K562 (cell line): Measurements from ENCODE around the gene PNPLA4. TPM values are rescaled to one million over a fixed set of nuclear protein-coding genes. Genes with fewer than 3 reads are reported as not detected.

Source experiments
- ASH1L ChIP-seq: fragments of 450-650 bp; IDR thresholded peaks from 2 replicates; pipeline ENCODE4 v1.6.1; 2018; ENCODE audit warnings: borderline replicate concordance, mild to moderate bottlenecking, low read depth; ENCODE audit not compliant: partially characterized antibody
- BDP1 ChIP-seq: IDR thresholded peaks from 3 replicates; pipeline ENCODE4 v1.6.1; 2011; ENCODE audit not compliant: insufficient read length, insufficient read depth
- C11orf30 ChIP-seq: fragments of 450-650 bp; IDR thresholded peaks from 2 replicates; pipeline ENCODE4 v1.6.1; 2016; ENCODE audit warnings: low read depth, mild to moderate bottlenecking
- HCFC1 ChIP-seq: IDR thresholded peaks from 2 replicates; pipeline ENCODE4 v1.6.1; 2012; ENCODE audit warnings: low read depth, low read length, improper control_type of control experiment
- JUND ChIP-seq, 2 experiments: IDR thresholded peaks; 2 replicates in 1 of 2; 3 replicates in 1 of 2; pipeline ENCODE4 v1.6.1; 2011; ENCODE audit warnings: borderline replicate concordance in 2 of 2, low read depth in 2 of 2, low read length in 2 of 2, improper control_type of control experiment in 1 of 2, missing biosample characterization in 1 of 2, missing genetic modification characterization in 1 of 2, missing genetic modification reagents in 1 of 2
- L3MBTL2 ChIP-seq: fragments of 450-650 bp; IDR thresholded peaks from 2 replicates; pipeline ENCODE4 v1.6.1; 2016; ENCODE audit warnings: mild to moderate bottlenecking, moderate library complexity
- MCM3 ChIP-seq: fragments of 450-650 bp; IDR thresholded peaks from 2 replicates; pipeline ENCODE4 v1.6.1; 2016
- MYBL2 ChIP-seq, 2 experiments: fragments of 450-650 bp in 1 of 2; sonication (generic) in 1 of 2; formaldehyde crosslinking in 1 of 2; IDR thresholded peaks; 2 replicates each; pipeline versions ENCODE4 v1.6.1 to v1.8.1; 2017 to 2022; ENCODE audit warnings: borderline replicate concordance in 1 of 2, inconsistent platforms in 1 of 2, low read depth in 1 of 2, mild to moderate bottlenecking in 1 of 2, missing genetic modification reagents in 1 of 2, moderate library complexity in 1 of 2
- PHF20 ChIP-seq: fragments of 450-650 bp; IDR thresholded peaks from 2 replicates; pipeline ENCODE4 v1.6.1; 2018; ENCODE audit not compliant: partially characterized antibody
- POLR3A ChIP-seq: IDR thresholded peaks from 2 replicates; pipeline ENCODE4 v1.6.1; 2011; ENCODE audit warnings: borderline replicate concordance, mild to moderate bottlenecking, moderate library complexity; ENCODE audit not compliant: insufficient read length, insufficient read depth; ENCODE audit errors: extremely low read depth
- RB1 ChIP-seq: fragments of 450-650 bp; IDR thresholded peaks from 2 replicates; pipeline ENCODE4 v1.6.1; 2017; ENCODE audit warnings: low read depth, mild to moderate bottlenecking
- RNF2 ChIP-seq: sonication (generic); IDR thresholded peaks from 2 replicates; pipeline ENCODE4 v1.6.1; 2016
- TEAD1 ChIP-seq, 2 experiments: fragments of 450-650 bp in 1 of 2; sonication (generic) in 1 of 2; formaldehyde crosslinking; IDR thresholded peaks; 2 replicates each; pipeline versions ENCODE4 v1.4.0 to v1.8.0; 2020 to 2022; ENCODE audit warnings: mild to moderate bottlenecking in 2 of 2, missing genetic modification reagents in 1 of 2
- ZNF134 ChIP-seq: fragments of 250-450 bp; sonication (Bioruptor Pico); conservative IDR thresholded peaks from 2 replicates; pipeline ENCODE4 v1.4.0; 2020
- polyA plus RNA-seq, 8 experiments: library from polyadenylated mRNA; depleted of rRNA in 4 of 8; stranded (reverse) in 5 of 8; unstranded in 3 of 8; fragments of >200 nt; fragmentation: Nextera tagmentation in 2 of 8; fragmentation: Illumina TruSeq in 1 of 8; extraction: Ambion mirVana in 2 of 8; extraction: Trizol in 1 of 8; gene quantifications; 2 replicates each; pipeline versions ENCODE4 v1.2.1 to v1.2.3, GENCODE V29; 2011 to 2014; ENCODE audit warnings: inconsistent platforms in 1 of 8, missing spikeins in 1 of 8
- total RNA-seq, 7 experiments: library from RNA; depleted of rRNA in 6 of 7; stranded (reverse); fragments of >200 nt in 6 of 7; fragmentation: Illumina TruSeq in 2 of 7; extraction: Trizol in 2 of 7; gene quantifications; 2 replicates each; pipeline versions ENCODE4 v1.2.1 to v1.2.3, GENCODE V29; 2011 to 2021; ENCODE audit warnings: low replicate concordance in 1 of 7
- TF ChIP-seq, protein P1 (sequence below): fragments of 450-650 bp; formaldehyde crosslinking; conservative IDR thresholded peaks from 2 replicates; pipeline ENCODE4 v1.4.0; 2022; ENCODE audit warnings: mild to moderate bottlenecking, missing genetic modification characterization
- TF ChIP-seq, protein P2 (sequence below), 2 experiments: fragments of 250-450 bp in 1 of 2; fragments of 450-650 bp in 1 of 2; sonication (Bioruptor Pico) in 1 of 2; IDR thresholded peaks; 2 replicates each; pipeline versions ENCODE4 v1.6.1 to v1.8.0; 2016 to 2021; ENCODE audit warnings: mild to moderate bottlenecking in 2 of 2, moderate library complexity in 2 of 2, missing compliant biosample characterization in 1 of 2, missing genetic modification characterization in 1 of 2
- TF ChIP-seq, protein P3 (sequence below): fragments of 450-650 bp; IDR thresholded peaks from 2 replicates; pipeline ENCODE4 v1.6.1; 2014; ENCODE audit warnings: low read depth, mild to moderate bottlenecking, moderate library complexity, borderline replicate concordance

Gene PNPLA4
- total and polyA plus RNA-seq, 9 of the 15 experiments (the other 6 are each of a cell fraction or from before 2014, with no cell fraction given) = 20.7 to 61.1 (median 32.7) TPM

DNA sequence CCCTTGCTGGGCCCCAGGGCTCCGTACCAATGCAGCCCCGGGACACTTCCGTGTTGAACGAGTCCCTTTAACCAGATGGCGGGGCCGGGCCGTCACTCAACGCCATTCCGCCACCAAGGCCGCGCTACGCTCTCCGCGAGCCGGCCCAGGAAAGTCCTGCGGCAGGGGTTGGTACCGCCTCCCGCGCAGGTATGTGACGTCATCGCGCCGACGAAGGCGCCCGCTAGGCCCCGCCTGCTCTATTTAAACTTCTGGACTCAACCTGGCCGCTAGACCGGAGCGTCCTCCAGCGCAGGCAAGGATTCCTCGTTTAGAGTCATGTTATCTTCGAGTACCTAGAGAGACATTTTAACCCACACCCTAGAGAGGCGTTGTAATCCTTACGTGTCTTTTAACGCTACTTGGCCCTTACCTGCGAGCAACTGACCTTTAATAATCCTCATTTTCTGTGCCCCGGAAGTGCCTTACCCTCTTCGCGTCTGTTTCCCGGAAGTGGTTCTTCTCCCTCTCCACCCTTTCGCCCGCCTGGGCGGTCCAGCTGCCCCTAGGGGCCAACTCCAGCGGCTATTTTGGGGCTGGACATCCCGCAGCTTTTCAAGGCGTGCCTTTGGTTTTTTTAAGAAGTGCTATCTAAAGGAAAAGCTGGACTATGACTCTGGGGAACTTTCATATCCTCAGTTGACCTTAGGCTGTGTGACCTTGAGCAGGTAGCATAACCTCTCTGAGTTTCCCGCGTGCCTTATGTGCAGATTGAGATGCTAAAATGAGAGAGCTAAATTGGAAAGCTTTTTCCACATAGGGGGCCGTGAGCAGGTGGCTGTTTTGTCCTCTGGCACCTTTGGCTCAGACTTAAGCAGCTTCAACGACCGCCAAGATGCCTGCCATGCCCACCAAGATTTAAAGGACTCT is at the start of gene PNPLA4 (continued):
- TF ChIP-seq L3MBTL2 (0 out of 2 replicates have a peak, but pooled peaks have one; percentile 37), MCM3 (no peak), BDP1 (no peak), POLR3A (no peak), RNF2 (0 out of 2 replicates have a peak, but pooled peaks have one; percentile 31), ZNF134 (CRISPR knock-in tag) (no peak), PHF20 (peak; percentile 86), MYBL2 (IDR thresholded peaks at IDR 0.05; ENCODE audit: low read depth) (peak; percentile 79), MYBL2 (CRISPR knock-in tag; IDR thresholded peaks at IDR 0.05; ENCODE audit: borderline replicate concordance) (no peak), HCFC1 (peak; percentile 52), ASH1L (peak; percentile 39), C11orf30 (peak; percentile 91), RB1 (peak; percentile 12; the same call in 1 of the 2 replicates), JUND (IDR thresholded peaks at IDR 0.05; ENCODE audit: borderline replicate concordance, low read depth, low read length) (peak; percentile 78), JUND (tag; IDR thresholded peaks at IDR 0.05; ENCODE audit: borderline replicate concordance, low read depth, low read length) (peak; percentile 81), TEAD1 (CRISPR knock-in tag; IDR thresholded peaks at IDR 0.05) (no peak; a peak in 1 of 4 replicates)
- TF ChIP-seq, protein P1, sequence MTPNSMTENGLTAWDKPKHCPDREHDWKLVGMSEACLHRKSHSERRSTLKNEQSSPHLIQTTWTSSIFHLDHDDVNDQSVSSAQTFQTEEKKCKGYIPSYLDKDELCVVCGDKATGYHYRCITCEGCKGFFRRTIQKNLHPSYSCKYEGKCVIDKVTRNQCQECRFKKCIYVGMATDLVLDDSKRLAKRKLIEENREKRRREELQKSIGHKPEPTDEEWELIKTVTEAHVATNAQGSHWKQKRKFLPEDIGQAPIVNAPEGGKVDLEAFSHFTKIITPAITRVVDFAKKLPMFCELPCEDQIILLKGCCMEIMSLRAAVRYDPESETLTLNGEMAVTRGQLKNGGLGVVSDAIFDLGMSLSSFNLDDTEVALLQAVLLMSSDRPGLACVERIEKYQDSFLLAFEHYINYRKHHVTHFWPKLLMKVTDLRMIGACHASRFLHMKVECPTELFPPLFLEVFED (CRISPR knock-in tag) = no peak
- TF ChIP-seq, protein P2, sequence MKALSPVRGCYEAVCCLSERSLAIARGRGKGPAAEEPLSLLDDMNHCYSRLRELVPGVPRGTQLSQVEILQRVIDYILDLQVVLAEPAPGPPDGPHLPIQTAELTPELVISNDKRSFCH (CRISPR knock-in tag; IDR thresholded peaks at IDR 0.05) = no peak
- TF ChIP-seq, protein P2 (tag; IDR thresholded peaks at IDR 0.05) = peak; percentile 85
- TF ChIP-seq, protein P3, sequence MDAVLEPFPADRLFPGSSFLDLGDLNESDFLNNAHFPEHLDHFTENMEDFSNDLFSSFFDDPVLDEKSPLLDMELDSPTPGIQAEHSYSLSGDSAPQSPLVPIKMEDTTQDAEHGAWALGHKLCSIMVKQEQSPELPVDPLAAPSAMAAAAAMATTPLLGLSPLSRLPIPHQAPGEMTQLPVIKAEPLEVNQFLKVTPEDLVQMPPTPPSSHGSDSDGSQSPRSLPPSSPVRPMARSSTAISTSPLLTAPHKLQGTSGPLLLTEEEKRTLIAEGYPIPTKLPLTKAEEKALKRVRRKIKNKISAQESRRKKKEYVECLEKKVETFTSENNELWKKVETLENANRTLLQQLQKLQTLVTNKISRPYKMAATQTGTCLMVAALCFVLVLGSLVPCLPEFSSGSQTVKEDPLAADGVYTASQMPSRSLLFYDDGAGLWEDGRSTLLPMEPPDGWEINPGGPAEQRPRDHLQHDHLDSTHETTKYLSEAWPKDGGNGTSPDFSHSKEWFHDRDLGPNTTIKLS = peak; percentile 26; the same call in 1 of the 2 replicates
